Endothelial cell of umbilical vein (primary cell): ENCODE results near the gene ATP1B3. TPM values are rescaled to one million over a fixed set of nuclear protein-coding genes. Genes with fewer than 3 reads are reported as not detected.

Experiments
- BruUV-seq: library from RNA; stranded (reverse); fragments of 400-500 nt; replicated peaks from 2 replicates; lab custom pipeline; 2021; lab: Mats Ljungman, UMichigan
- CTCF ChIA-PET: fragments of 300-600, 350-600 bp; sonication (Branson Sonifier 250); formaldehyde crosslinking; loops from one replicate; lab custom pipeline; 2021; ENCODE audit warnings: antibody characterized with exemption, inconsistent platforms; lab: Charles Lee
- POLR2A ChIA-PET: fragments of 300-600, 350-600 bp; sonication (Branson Sonifier 250); formaldehyde crosslinking; loops from one replicate; lab custom pipeline; 2021; ENCODE audit warnings: antibody characterized with exemption, inconsistent platforms; lab: Charles Lee
- DNase-seq: peaks from one replicate; pipeline ENCODE4 v3.0.0-alpha.2; 2011; ENCODE audit warnings: low read depth, low spot score
- FAIRE-seq: peaks from 2 replicates; lab custom pipeline; 2011; peaks lifted over from hg19 to GRCh38; lab: Jason Lieb, UNC
- H2AFZ ChIP-seq: 2 replicates; pipeline ENCODE4 v1.6.0; 2012; ENCODE audit warnings: low read depth, low read length, control low read depth, inconsistent platforms
- H3K27ac ChIP-seq: 2 replicates; pipeline ENCODE4 v1.5.1; 2011; ENCODE audit warnings: low read depth, mild to moderate bottlenecking, control low read depth, low read length, moderate library complexity; ENCODE audit not compliant: insufficient read depth
- H3K27me3 ChIP-seq, 2 experiments: 2 replicates each; pipeline versions ENCODE4 v1.6.0 to v1.6.1; 2011; ENCODE audit warnings: low read length in 2 of 2, mixed read lengths in 1 of 2; ENCODE audit not compliant: control insufficient read depth in 2 of 2, insufficient read depth in 2 of 2
- H3K36me3 ChIP-seq, 2 experiments: 2 replicates in 1 of 2; 3 replicates in 1 of 2; pipeline ENCODE4 v1.5.1; 2011; ENCODE audit warnings: low read length in 2 of 2, mild to moderate bottlenecking in 1 of 2, moderate library complexity in 1 of 2; ENCODE audit not compliant: control insufficient read depth in 2 of 2, insufficient read depth in 2 of 2; ENCODE audit errors: extremely low read depth in 1 of 2
- H3K4me1 ChIP-seq: 3 replicates; pipeline ENCODE4 v1.5.1; 2011; ENCODE audit warnings: mild to moderate bottlenecking, low read length; ENCODE audit not compliant: control insufficient read depth, insufficient read depth; ENCODE audit errors: extremely low read depth
- H3K4me2 ChIP-seq: 2 replicates; pipeline ENCODE4 v1.6.1; 2011; ENCODE audit warnings: low read length, control low read depth, mixed read lengths; ENCODE audit not compliant: insufficient read depth
- H3K4me3 ChIP-seq, 3 experiments: fragments of 200-600 bp in 1 of 3; sonication (generic), shearing (Covaris generic) in 1 of 3; replicated peaks in 1 of 3; 2 replicates each; pipeline ENCODE4 v1.5.1; 2011 to 2016; ENCODE audit warnings: control low read depth in 3 of 3, low read length in 3 of 3, mild to moderate bottlenecking in 2 of 3, inconsistent platforms in 1 of 3, low read depth in 1 of 3, moderate library complexity in 1 of 3; ENCODE audit not compliant: insufficient read depth in 1 of 3
- H3K79me2 ChIP-seq: 2 replicates; pipeline ENCODE4 v1.6.0; 2012; ENCODE audit warnings: low read length, inconsistent platforms; ENCODE audit not compliant: control insufficient read depth, insufficient read depth
- H3K9ac ChIP-seq: replicated peaks from 2 replicates; pipeline ENCODE3; 2011; ENCODE audit warnings: low read length, control low read depth; ENCODE audit not compliant: insufficient read depth; ENCODE audit errors: extremely low read depth
- H3K9me1 ChIP-seq: replicated peaks from 3 replicates; pipeline ENCODE4 v1.6.0; 2011; ENCODE audit warnings: mild to moderate bottlenecking, low read length; ENCODE audit not compliant: control insufficient read depth, insufficient read depth; ENCODE audit errors: extremely low read depth
- H3K9me3 ChIP-seq: replicated peaks from 2 replicates; pipeline ENCODE4 v1.5.1; 2012; ENCODE audit warnings: low read length, inconsistent platforms; ENCODE audit not compliant: control insufficient read depth, insufficient read depth
- H4K20me1 ChIP-seq: replicated peaks from 2 replicates; pipeline ENCODE3; 2011; ENCODE audit warnings: mild to moderate bottlenecking, low read length; ENCODE audit not compliant: control insufficient read depth, insufficient read depth; ENCODE audit errors: extremely low read depth
- EZH2 ChIP-seq: IDR thresholded peaks from 2 replicates; pipeline ENCODE4 v1.6.1; 2012; ENCODE audit warnings: borderline replicate concordance, low read depth, mild to moderate bottlenecking, moderate library complexity, low read length, inconsistent platforms; ENCODE audit not compliant: severe bottlenecking
- FOS ChIP-seq: IDR thresholded peaks from 2 replicates; pipeline ENCODE4 v1.6.1; 2011; ENCODE audit warnings: mild to moderate bottlenecking, low read length, moderate library complexity, borderline replicate concordance; ENCODE audit not compliant: insufficient read depth
- GATA2 ChIP-seq: IDR thresholded peaks from 2 replicates; pipeline ENCODE4 v1.7.0; 2011; ENCODE audit warnings: low read depth, mild to moderate bottlenecking, moderate library complexity, mixed read lengths, low read length; ENCODE audit not compliant: insufficient read length, insufficient read depth
- JUN ChIP-seq: IDR thresholded peaks from 2 replicates; pipeline ENCODE4 v1.6.1; 2011; ENCODE audit warnings: borderline replicate concordance, low read depth; ENCODE audit not compliant: insufficient read length, insufficient read depth
- MYC ChIP-seq: IDR thresholded peaks from one replicate; pipeline ENCODE4 v1.6.1; 2011; ENCODE audit warnings: mild to moderate bottlenecking, low read depth, low read length
- POLR2A ChIP-seq: IDR thresholded peaks from 2 replicates; pipeline ENCODE4 v1.6.1; 2012; ENCODE audit warnings: low read depth, mild to moderate bottlenecking, control low read depth, low read length
- POLR2AphosphoS5 ChIP-seq: IDR thresholded peaks from 2 replicates; pipeline ENCODE4 v1.6.1; 2012; ENCODE audit warnings: low read depth, mild to moderate bottlenecking, control low read depth, low read length, moderate library complexity; ENCODE audit not compliant: insufficient read depth
- dilution Hi-C: fragments of 300-500 bp; cut with MboI; formaldehyde crosslinking; loops from one replicate; pipeline ENCODE4 v1.15.0; 2019; ENCODE audit warnings: low sequenced_read_pairs; ENCODE audit not compliant: extremely low pct_ligation_motif_present
- intact Hi-C: fragments of 100-400 bp; cut with micrococcal nuclease; formaldehyde crosslinking; loops from one replicate; pipeline ENCODE4 v1.10.0; 2022
- polyA plus RNA-seq, 4 experiments: library from polyadenylated mRNA; depleted of rRNA in 3 of 4; stranded (reverse) in 3 of 4; unstranded in 1 of 4; fragments of >200 nt; gene quantifications; 2 replicates each; pipeline versions ENCODE4 v1.2.1 to v1.2.3, GENCODE V29; 2011 to 2012; ENCODE audit warnings: missing spikeins in 1 of 4
- total RNA-seq: library from RNA; stranded (reverse); gene quantifications from 2 replicates; pipeline ENCODE4 v1.2.3, GENCODE V29; 2021
- TF ChIP-seq, protein P1 (sequence below): IDR thresholded peaks from 2 replicates; pipeline ENCODE4 v1.6.1; 2011; ENCODE audit not compliant: insufficient read depth, insufficient read length
- TF ChIP-seq, protein P2 (sequence below), 2 donors: IDR thresholded peaks; 1 replicate in 1 of 2; 2 replicates in 1 of 2; pipeline ENCODE4 v1.5.1; 2011; ENCODE audit warnings: low read length in 2 of 2, mild to moderate bottlenecking in 2 of 2, moderate library complexity in 2 of 2, control low read depth in 1 of 2, inconsistent platforms in 1 of 2, low read depth in 1 of 2; ENCODE audit not compliant: insufficient read depth in 1 of 2; ENCODE audit errors: extremely low read depth in 1 of 2

The ATP1B3 gene
- total and polyA plus RNA-seq, 2 donors (not counting 3 experiments of a cell fraction or from before 2014, with no cell fraction given) = 227 to 279 TPM

DNA sequence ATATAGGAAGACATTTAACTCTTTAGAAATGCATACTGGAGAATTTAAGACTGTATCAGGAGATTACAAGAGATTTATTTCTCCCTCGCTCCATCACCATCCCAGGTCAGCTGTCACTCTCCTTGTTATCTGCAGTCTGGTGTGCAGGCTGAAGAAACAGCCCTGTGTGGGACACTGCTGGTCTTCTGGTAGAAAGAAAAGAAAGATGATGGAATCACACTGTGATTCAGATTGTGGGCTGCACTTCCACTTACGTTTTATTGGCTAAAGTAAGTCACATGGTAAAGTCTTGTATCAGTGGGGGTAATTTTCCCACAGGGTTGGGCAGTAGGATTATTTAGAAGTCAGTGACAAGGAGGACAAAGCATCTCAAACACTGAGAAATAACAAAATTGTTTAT, 18.1 kb upstream of the ATP1B3 start:
- Histone ChIP-seq H3K9ac (no peak overlapping the region), H3K4me1 (peaks cover 19% of the 10 kb centered on the region), H3K79me2 (no peaks in the 10 kb centered on the region), H3K4me2 (no peak overlapping the region), H3K9me3 (no peaks in the 10 kb centered on the region), H3K36me3 (no peaks in the 10 kb centered on the region), H3K4me3 (no peak overlapping the region), H3K27ac (no peak overlapping the region), H4K20me1 (no peaks in the 10 kb centered on the region), H3K27me3 (no peaks in the 10 kb centered on the region), H2AFZ (no peak overlapping the region), H3K9me1 (no peaks in the 10 kb centered on the region)
- dilution Hi-C loops = no loop called here
- CTCF ChIA-PET = interaction anchor here (0.8 to 1.4 kb wide), 2 partner anchors 18 to 120 kb away, joined by 3 to 8 read pairs; partner anchors contain the start of genes ATP1B3 and RNF7
- no peak for FAIRE-seq
- intact Hi-C loops = no loop called here
- no TSS peak for BruUV-seq
- no peak for DNase-seq
- POLR2A ChIA-PET = interaction anchor here (0.6 kb wide), 1 partner anchor 120 kb away, joined by 4 read pairs; the partner anchor contains the start of gene RNF7
- no peak for TF ChIP-seq POLR2A
- TF ChIP-seq, protein P1, sequence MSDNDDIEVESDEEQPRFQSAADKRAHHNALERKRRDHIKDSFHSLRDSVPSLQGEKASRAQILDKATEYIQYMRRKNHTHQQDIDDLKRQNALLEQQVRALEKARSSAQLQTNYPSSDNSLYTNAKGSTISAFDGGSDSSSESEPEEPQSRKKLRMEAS = no peak
- TF ChIP-seq JUN = no peak
- no peak for TF ChIP-seq EZH2
- no peak for TF ChIP-seq MYC
- TF ChIP-seq, protein P2, sequence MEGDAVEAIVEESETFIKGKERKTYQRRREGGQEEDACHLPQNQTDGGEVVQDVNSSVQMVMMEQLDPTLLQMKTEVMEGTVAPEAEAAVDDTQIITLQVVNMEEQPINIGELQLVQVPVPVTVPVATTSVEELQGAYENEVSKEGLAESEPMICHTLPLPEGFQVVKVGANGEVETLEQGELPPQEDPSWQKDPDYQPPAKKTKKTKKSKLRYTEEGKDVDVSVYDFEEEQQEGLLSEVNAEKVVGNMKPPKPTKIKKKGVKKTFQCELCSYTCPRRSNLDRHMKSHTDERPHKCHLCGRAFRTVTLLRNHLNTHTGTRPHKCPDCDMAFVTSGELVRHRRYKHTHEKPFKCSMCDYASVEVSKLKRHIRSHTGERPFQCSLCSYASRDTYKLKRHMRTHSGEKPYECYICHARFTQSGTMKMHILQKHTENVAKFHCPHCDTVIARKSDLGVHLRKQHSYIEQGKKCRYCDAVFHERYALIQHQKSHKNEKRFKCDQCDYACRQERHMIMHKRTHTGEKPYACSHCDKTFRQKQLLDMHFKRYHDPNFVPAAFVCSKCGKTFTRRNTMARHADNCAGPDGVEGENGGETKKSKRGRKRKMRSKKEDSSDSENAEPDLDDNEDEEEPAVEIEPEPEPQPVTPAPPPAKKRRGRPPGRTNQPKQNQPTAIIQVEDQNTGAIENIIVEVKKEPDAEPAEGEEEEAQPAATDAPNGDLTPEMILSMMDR (IDR thresholded peaks at IDR 0.05; ENCODE audit: extremely low read depth in 1 of 2, insufficient read depth in 1 of 2, low read depth in 1 of 2, low read length in 2 of 2) = no peak
- no peak for TF ChIP-seq GATA2
- TF ChIP-seq FOS = no peak
- TF ChIP-seq POLR2AphosphoS5 = no peak
